Stimulated activated naive CD8-positive, alpha-beta T cell treated with anti-CD3 and anti-CD28 coated beads, Interleukin-15, Interleukin-2, amounts not matched to agents 100 ng/mL and 50 ng/mL, for 24 hours (primary cell): ENCODE data around the gene FOXD2.
A peak's percentile ranks its signal among the peaks of the same experiment; 100 is the strongest.
"Not testable (repeated sequence)": the region's sequence is repeated elsewhere in the genome, so short reads cannot be mapped to it uniquely, and the experiment has no call there.

ENCODE experiments used
- H3K27ac Mint-ChIP-seq: one replicate; pipeline ENCODE4 v1.8.0; 2021; ENCODE audit warnings: mild to moderate bottlenecking, mixed read lengths
- H3K27me3 Mint-ChIP-seq: one replicate; pipeline ENCODE4 v1.8.0; 2021; ENCODE audit warnings: mixed read lengths
- H3K36me3 Mint-ChIP-seq: one replicate; pipeline ENCODE4 v1.8.0; 2021; ENCODE audit warnings: low read depth, mixed read lengths
- H3K4me1 Mint-ChIP-seq: one replicate; pipeline ENCODE4 v1.8.0; 2021; ENCODE audit warnings: low read depth, mixed read lengths
- H3K4me3 Mint-ChIP-seq: one replicate; pipeline ENCODE4 v1.8.0; 2021; ENCODE audit warnings: mild to moderate bottlenecking, mixed read lengths
- H3K9me3 Mint-ChIP-seq: one replicate; pipeline ENCODE4 v1.8.0; 2021; ENCODE audit warnings: mixed read lengths

FOXD2 gene

DNA sequence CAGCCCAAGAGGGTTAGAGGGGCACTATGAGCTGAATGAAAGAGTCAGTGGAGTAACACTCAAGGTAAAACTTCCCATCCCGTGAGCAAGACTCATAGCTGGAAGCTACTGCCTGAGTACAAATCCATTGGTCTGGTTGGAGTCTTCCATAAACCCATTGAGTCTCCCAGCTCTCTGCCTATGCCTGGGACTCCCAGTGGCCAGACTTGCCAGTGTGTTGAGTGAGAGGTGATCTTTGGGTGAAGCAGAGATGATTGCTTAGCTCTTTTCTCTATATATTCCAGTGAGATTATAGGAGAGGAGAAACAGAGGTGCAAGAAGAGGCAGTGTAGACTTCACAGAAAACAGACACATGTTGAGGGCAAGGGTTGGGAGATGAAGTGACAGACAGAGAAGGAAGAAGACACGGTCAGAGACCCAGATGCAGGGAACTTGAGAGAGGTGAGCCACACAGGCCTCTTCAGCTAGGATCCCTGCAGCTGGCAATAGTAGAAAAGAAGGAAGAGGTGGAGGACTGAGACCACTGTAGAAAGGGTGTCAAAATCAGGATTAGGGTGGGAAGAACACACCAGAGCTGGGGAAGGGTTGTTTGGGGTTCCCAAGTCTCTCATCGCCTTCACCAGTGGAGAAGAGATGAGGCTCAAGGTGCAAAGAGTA is 3.7 kb downstream of the FOXD2 start:
- Mint-ChIP-seq H3K4me3 (no peak overlapping the region), H3K27me3 (no peaks in the 10 kb centered on the region), H3K9me3 (no peaks in the 10 kb centered on the region), H3K4me1 (peaks cover 25% of the 10 kb centered on the region), H3K36me3 (no peaks in the 10 kb centered on the region), H3K27ac (no peak overlapping the region)

- Mint-ChIP-seq H3K9me3 (no peaks in the 10 kb centered on the region), H3K27ac (no peak overlapping the region), H3K4me3 (no peak overlapping the region), H3K36me3 (no peaks in the 10 kb centered on the region), H3K4me1 (peaks cover 24% of the 10 kb centered on the region), H3K27me3 (no peaks in the 10 kb centered on the region)
Observed at GRCh38 chr1:47442202-47442601, 4.4 kb downstream of the FOXD2 start.

DNA sequence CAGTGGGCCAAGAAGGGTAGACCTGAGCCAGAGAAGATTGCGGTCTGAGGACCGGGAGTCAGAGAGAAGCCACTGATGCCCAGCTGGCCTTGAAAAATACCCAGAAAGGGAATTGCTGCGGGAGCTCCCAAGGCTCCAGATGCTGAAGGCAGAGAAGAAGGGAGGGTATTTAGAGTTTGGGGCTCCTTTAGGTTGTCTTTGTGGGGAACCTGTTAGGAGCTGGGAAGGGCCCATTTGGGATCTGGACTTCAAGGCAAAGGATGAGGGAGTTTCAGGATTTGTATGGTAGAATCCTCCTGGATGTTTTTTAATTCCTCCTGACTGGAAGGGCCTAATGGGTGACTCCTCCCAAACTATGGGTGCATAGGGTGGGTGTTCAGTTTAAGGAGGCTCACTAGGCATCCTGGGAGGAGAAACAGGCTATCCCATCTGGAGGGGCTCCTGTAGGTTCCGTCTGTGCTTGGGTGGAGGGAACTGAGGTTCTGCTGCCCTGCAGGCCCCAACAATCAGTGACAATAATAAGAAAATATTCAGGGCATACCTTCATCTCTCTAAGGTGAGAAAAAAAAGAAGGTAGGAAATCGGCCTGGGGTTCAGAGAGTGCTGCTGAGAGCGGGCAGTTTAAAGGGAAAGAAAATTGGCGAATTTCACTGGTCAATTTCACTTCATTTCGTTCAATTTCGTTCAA is 5.1 kb downstream of the FOXD2 start:
- Mint-ChIP-seq H3K4me3 (no peak overlapping the region), H3K4me1 (peaks cover 24% of the 10 kb centered on the region), H3K27ac (no peak overlapping the region), H3K36me3 (no peaks in the 10 kb centered on the region), H3K9me3 (no peaks in the 10 kb centered on the region), H3K27me3 (no peaks in the 10 kb centered on the region)

GRCh38 chr1:47443530-47444296 is 5.9 kb downstream of the FOXD2 start:
- no peaks in the 10 kb centered on the region for H3K36me3 Mint-ChIP-seq
- H3K4me3 Mint-ChIP-seq = peak overlapping the region; percentile 72
- peaks cover 24% of the 10 kb centered on the region for H3K4me1 Mint-ChIP-seq
- no peaks in the 10 kb centered on the region for H3K27me3 Mint-ChIP-seq
- peak overlapping the region; percentile 15 for H3K27ac Mint-ChIP-seq
- no peaks in the 10 kb centered on the region for H3K9me3 Mint-ChIP-seq

GRCh38 chr1:47444297-47444561 is 6.4 kb downstream of the FOXD2 start:
- H3K4me1 Mint-ChIP-seq = peaks cover 24% of the 10 kb centered on the region
- no peaks in the 10 kb centered on the region for H3K9me3 Mint-ChIP-seq
- H3K4me3 Mint-ChIP-seq = peak overlapping the region; percentile 72
- peak overlapping the region; percentile 15 for H3K27ac Mint-ChIP-seq
- no peaks in the 10 kb centered on the region for H3K27me3 Mint-ChIP-seq
- H3K36me3 Mint-ChIP-seq = no peaks in the 10 kb centered on the region

- Mint-ChIP-seq H3K4me3 (peak overlapping the region; percentile 72), H3K36me3 (no peaks in the 10 kb centered on the region), H3K4me1 (peaks cover 24% of the 10 kb centered on the region), H3K27ac (peak overlapping the region; percentile 15), H3K9me3 (no peaks in the 10 kb centered on the region), H3K27me3 (no peaks in the 10 kb centered on the region)
Observed at GRCh38 chr1:47444562-47445465, 7.0 kb downstream of the FOXD2 start.

- Mint-ChIP-seq H3K9me3 (no peaks in the 10 kb centered on the region), H3K36me3 (no peaks in the 10 kb centered on the region), H3K4me3 (peak overlapping the region; percentile 9), H3K27ac (no peak overlapping the region), H3K27me3 (no peaks in the 10 kb centered on the region), H3K4me1 (peaks cover 24% of the 10 kb centered on the region)
Observed at GRCh38 chr1:47445823-47446550, 8.1 kb downstream of the FOXD2 start.

DNA sequence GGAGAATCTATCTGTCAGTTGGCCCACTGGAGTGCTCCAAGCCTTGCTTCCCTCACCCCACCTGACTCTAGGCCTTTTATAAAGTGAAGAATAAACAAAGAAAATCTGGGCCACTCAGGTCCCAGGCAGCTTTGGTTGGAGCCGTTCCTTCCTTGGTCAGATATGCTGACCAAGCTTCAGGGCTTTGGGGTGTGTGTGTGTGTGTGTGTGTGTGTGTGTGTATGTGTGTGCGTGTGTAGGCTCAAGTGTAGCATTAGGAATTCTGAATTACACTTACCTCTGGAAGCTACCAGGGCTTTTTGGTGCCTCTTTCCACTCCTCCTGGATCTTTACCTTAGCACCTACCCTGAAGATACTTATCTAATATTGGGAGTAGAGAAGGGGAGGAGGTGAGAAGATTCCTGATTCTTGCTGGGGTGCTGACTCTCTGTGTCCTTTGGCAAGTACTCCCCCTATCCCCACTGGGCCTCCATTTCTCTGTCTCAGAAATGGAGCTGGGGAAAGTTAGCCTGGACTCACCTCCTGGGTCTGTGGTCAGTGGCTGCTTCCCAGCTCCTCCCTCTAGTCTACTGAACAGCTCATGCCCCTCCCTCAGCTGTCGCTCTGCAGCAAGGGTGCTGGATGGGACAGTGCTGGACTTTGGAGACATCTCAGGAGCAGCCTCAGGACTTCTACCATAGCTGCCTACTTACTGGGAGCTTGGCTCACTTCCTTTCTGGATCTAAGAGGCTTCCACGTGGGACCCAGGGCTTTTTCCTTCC is 10.8 kb downstream of the FOXD2 start:
- Mint-ChIP-seq H3K4me1 (peaks cover 20% of the 10 kb centered on the region), H3K27me3 (no peaks in the 10 kb centered on the region), H3K9me3 (no peaks in the 10 kb centered on the region), H3K4me3 (no peak overlapping the region), H3K36me3 (no peaks in the 10 kb centered on the region), H3K27ac (no peak overlapping the region)

DNA sequence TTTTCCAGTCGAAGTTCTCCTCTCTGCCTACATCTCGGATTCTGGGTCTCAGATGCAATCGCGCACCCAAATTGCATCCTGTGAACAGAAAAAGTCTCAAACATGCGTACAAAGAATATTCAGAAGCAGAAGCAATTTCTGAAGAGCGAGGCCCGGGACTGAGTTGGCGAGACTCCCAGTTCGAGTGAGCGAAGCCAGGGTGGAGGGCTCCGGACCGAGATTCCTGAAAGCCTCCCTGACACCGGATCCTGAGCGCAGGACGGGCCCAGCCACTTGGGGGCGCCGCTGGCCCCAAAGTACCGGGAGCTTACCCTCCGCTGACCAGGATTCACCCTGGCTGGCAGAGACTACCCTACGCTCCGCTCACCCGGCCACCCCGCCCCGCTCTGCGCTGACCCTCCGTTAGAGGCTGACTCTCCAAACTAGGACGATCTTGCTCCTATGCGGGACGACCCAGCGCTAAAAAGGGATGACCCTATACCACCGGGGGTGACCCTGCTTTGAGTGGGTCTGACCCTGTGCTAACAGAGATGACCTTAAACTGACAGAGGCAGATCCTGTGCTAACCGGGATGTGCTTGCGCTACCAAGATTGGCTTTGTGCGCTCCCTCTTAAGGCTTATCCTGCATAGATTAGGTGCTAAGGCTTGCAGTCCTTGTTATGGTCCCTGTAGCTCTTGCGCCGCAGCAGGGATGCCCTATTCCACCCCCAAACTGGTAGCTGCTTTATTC is 12.1 kb downstream of the FOXD2 start:
- no peak overlapping the region for H3K4me3 Mint-ChIP-seq
- no peaks in the 10 kb centered on the region for H3K9me3 Mint-ChIP-seq
- peaks cover 9% of the 10 kb centered on the region for H3K4me1 Mint-ChIP-seq
- peaks cover 3% of the 10 kb centered on the region for H3K27me3 Mint-ChIP-seq
- no peaks in the 10 kb centered on the region for H3K36me3 Mint-ChIP-seq
- H3K27ac Mint-ChIP-seq = no peak overlapping the region

- no peak overlapping the region for H3K4me3 Mint-ChIP-seq
- peaks cover 8% of the 10 kb centered on the region for H3K27me3 Mint-ChIP-seq
- peaks cover 3% of the 10 kb centered on the region for H3K4me1 Mint-ChIP-seq
- no peaks in the 10 kb centered on the region for H3K9me3 Mint-ChIP-seq
- no peak overlapping the region for H3K27ac Mint-ChIP-seq
- H3K36me3 Mint-ChIP-seq = no peaks in the 10 kb centered on the region
Observed at GRCh38 chr1:47450606-47451005, 12.8 kb downstream of the FOXD2 start.

DNA sequence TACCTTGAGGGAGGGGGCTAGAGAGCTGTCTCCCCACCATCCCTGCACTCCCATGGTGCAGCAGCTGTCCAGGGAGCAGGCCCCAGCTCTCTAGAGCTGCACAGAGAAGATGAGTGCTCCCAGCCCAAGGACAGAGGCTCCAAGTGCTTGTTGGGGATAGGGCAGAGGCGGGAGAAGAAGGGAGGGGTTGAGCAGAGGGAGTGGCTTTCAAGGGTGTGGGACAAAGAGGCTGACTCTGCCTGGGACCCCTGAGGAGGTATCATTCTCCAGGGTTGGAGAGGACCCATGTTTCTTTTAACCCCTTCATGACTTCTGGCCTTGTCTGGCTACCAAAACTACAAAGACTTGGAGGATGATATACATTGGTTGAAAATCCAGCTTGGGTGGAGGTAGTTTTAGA is 14.6 kb downstream of the FOXD2 start:
- Mint-ChIP-seq H3K4me1 (no peaks in the 10 kb centered on the region), H3K36me3 (no peaks in the 10 kb centered on the region), H3K9me3 (no peaks in the 10 kb centered on the region), H3K27ac (no peak overlapping the region), H3K4me3 (no peak overlapping the region), H3K27me3 (peaks cover 18% of the 10 kb centered on the region)

GRCh38 chr1:47453910-47454309 is 16.1 kb downstream of the FOXD2 start:
- not testable (repeated sequence) for H3K4me1 Mint-ChIP-seq, H3K36me3 Mint-ChIP-seq, H3K9me3 Mint-ChIP-seq, H3K4me3 Mint-ChIP-seq, H3K27ac Mint-ChIP-seq
- peaks cover 23% of the 10 kb centered on the region for H3K27me3 Mint-ChIP-seq

GRCh38 chr1:47456250-47456649 is 18.4 kb downstream of the FOXD2 start:
- H3K36me3 Mint-ChIP-seq = no peaks in the 10 kb centered on the region
- H3K4me1 Mint-ChIP-seq = no peaks in the 10 kb centered on the region
- H3K4me3 Mint-ChIP-seq = no peak overlapping the region
- peaks cover 46% of the 10 kb centered on the region for H3K27me3 Mint-ChIP-seq
- no peak overlapping the region for H3K27ac Mint-ChIP-seq
- H3K9me3 Mint-ChIP-seq = no peaks in the 10 kb centered on the region
